Measurements from ENCODE around the gene C6orf132. TPM values are rescaled to one million over a fixed set of nuclear protein-coding genes. Genes with fewer than 3 reads are reported as not detected.

C6orf132 gene
- total RNA-seq, 2 donors from 2014 or later, result 22.1 to 26.0 TPM

DNA sequence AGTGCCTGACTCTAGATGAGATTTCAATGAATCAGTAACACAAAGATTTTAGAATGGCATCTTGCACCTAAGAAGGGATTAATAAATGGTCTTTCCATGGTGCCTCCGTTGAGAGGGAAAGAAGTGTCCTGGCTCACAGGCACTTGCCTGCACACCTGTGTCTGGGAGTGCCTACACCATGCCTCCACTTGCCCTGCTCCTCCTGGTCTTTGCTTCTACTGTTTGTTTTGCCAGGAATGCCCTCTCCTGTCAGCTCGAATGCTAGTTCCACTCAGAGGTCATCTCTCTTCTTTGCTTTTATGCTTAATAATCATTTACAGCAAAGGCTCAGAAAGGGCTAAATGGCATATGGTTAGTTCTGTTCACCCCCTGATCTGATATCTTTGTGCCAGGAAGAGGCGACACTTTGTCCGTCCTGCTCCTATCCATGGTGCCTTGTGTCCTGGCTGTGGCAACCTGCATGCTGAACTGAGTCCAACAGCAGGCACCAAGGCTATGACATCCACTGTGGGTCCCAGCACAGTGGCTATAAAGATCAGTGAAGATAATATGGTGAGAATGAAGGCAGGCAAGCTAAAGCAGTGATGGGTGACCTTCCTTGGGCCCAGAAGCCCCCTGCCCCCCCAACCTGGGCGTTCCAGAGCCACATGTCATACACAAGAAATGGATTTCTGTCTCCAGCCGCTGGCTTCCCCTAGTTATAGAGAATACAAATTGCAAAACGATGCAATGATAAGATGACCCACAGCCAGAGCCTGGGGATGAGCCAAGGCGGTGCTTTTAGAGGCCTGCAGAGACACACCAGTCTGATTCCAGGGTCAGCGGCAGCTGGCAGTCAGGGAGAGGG, 1.4 kb downstream of the C6orf132 start:
- Histone ChIP-seq H3K27ac (peak overlapping the region; percentile 89 to 97 (median 92)), H3K27me3 (no peaks in the 10 kb centered on the region), H3K4me1 (peaks cover 64% of the 10 kb centered on the region), H3K9me3 (no peaks in the 10 kb centered on the region), H3K4me3 (peak overlapping the region; percentile 9 to 64), H3K36me3 (replicated peaks in 1 of 2; ENCODE audit: insufficient read depth in 1 of 2, low read depth in 2 of 2) (no peaks in the 10 kb centered on the region)
- peak; percentile 16 to 41 (median 26) for DNase-seq
- WGBS, 2 donors, result 18 to 28% methylated on average over 8 to 9 of the region's 9 CpGs
- TF ChIP-seq, protein P1, sequence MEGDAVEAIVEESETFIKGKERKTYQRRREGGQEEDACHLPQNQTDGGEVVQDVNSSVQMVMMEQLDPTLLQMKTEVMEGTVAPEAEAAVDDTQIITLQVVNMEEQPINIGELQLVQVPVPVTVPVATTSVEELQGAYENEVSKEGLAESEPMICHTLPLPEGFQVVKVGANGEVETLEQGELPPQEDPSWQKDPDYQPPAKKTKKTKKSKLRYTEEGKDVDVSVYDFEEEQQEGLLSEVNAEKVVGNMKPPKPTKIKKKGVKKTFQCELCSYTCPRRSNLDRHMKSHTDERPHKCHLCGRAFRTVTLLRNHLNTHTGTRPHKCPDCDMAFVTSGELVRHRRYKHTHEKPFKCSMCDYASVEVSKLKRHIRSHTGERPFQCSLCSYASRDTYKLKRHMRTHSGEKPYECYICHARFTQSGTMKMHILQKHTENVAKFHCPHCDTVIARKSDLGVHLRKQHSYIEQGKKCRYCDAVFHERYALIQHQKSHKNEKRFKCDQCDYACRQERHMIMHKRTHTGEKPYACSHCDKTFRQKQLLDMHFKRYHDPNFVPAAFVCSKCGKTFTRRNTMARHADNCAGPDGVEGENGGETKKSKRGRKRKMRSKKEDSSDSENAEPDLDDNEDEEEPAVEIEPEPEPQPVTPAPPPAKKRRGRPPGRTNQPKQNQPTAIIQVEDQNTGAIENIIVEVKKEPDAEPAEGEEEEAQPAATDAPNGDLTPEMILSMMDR (IDR thresholded peaks at IDR 0.05), result no peak
- TF ChIP-seq POLR2A (IDR thresholded peaks at IDR 0.05), result no peak
- ATAC-seq, result no peak
- intact Hi-C loops (cut with DNase I), result no loop called here

DNA sequence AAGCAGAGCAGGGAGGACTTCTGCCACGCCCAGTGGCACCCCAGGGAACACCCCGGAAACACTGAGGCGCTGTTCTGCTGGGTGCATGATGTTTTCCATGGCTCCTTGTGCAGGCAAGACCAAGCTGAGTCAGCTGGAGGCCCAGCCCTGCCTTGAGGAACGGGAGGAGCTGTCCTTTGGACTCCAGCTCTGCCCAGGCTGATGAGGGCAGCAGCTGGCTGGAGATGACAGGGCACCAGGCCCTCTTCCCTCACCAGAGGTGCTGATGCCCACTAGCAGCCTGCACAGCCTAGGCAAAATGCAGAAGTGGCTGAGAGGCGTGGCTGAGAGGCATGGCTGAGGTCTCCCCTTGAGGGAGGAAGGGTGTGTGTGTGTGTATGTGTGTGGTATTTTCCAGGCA, 2.4 kb downstream of the C6orf132 start:
- Histone ChIP-seq H3K4me1 (peaks cover 64% of the 10 kb centered on the region), H3K27me3 (no peaks in the 10 kb centered on the region), H3K27ac (peak overlapping the region in 1 of 4 donors; percentile 18), H3K36me3 (replicated peaks in 1 of 2; ENCODE audit: insufficient read depth in 1 of 2, low read depth in 2 of 2) (no peaks in the 10 kb centered on the region), H3K9me3 (no peaks in the 10 kb centered on the region), H3K4me3 (no peak overlapping the region)
- DNase-seq, result peak; percentile 32 to 51 (median 39)
- ATAC-seq, result no peak
- intact Hi-C loops (cut with DNase I), result no loop called here
- TF ChIP-seq, protein P1 (IDR thresholded peaks at IDR 0.05), result no peak
- TF ChIP-seq POLR2A (IDR thresholded peaks at IDR 0.05), result no peak
- 49 to 60% methylated on average over 4 to 5 of the region's 5 CpGs for WGBS, 2 donors

DNA sequence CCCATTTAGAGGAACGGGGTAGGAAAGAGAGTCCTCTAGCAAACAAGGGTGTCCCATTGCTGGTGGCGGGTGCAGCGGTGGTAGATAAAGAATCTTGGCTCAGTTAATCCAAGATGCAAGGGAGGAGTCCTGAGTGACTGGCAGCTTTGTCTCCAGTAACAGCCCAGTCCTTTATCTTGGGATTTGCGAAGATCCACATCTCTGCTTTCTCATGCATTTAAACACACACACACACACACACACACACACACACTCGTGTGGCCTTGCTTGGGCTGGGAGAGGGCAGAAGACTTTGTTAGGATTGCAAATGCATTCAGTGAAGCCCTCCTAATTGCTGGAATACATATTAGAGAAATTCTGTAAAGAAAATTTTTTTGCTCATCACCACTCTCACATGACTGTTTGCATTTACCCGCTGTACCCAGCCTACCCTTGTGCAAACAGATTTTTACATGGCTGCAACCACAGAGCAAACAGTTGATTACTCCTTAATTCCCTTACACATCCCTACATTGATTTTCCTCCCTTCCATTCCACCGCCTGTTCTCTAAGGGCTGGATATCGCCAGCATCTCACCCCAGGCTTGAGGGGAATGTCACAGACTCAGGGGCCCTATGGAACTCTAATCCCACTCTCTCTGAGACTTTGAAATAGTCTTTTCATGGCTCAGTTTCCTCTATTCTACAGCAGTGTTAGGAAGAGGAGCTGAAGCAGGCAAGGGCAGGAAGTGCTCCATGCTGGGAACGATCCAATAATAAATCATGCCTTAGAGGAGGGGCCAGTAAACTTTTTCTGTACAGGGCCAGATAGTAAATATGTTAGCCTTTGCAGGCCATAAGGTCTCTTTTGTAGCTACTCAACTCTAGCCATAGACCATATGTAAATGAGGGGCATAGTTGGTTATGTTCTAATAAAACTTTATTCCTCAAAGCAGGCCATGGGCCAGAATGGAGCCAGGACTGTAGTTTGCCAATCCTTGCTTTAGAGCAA, 3.5 kb downstream of the C6orf132 start:
- Histone ChIP-seq H3K27me3 (no peaks in the 10 kb centered on the region), H3K36me3 (replicated peaks in 1 of 2; ENCODE audit: insufficient read depth in 1 of 2, low read depth in 2 of 2) (no peaks in the 10 kb centered on the region), H3K9me3 (no peaks in the 10 kb centered on the region), H3K27ac (peak overlapping the region in 1 of 4 donors; percentile 18), H3K4me1 (peaks cover 64% of the 10 kb centered on the region), H3K4me3 (no peak overlapping the region)
- TF ChIP-seq, protein P1 (IDR thresholded peaks at IDR 0.05), result no peak
- TF ChIP-seq POLR2A (IDR thresholded peaks at IDR 0.05), result no peak
- no peak for DNase-seq
- 38 to 39% methylated on average over 9 of the region's 9 CpGs for WGBS, 2 donors
- ATAC-seq, result no peak
- intact Hi-C loops (cut with DNase I), result no loop called here

DNA sequence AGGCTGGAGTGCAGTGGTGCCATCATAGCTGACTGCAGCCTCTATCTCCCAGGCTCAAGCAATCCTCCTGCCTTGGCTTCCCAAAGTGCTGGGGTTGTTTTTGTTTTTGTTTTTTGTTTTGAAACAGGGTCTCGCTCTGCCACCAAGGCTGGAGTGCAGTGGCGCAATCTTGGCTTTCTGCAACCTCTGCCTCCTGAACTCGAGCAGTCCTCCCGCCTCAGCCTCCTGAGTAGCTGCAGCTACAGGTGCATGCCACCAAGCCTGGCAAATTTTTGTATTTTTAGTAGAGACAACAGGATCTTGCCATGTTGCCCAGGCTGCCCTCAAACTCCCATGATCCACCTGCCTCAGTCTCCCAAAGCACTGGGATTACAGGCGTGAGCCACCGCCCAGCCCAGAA, 4.2 kb downstream of the C6orf132 start:
- Histone ChIP-seq H3K36me3 (replicated peaks in 1 of 2; ENCODE audit: insufficient read depth in 1 of 2, low read depth in 2 of 2) (no peaks in the 10 kb centered on the region), H3K9me3 (no peaks in the 10 kb centered on the region), H3K27ac (no peak overlapping the region), H3K27me3 (no peaks in the 10 kb centered on the region), H3K4me3 (no peak overlapping the region), H3K4me1 (peaks cover 63% of the 10 kb centered on the region)
- WGBS, 2 donors, result 78 to 89% methylated on average over 5 to 6 of the region's 6 CpGs
- no peak for DNase-seq
- no peak for ATAC-seq
- no peak for TF ChIP-seq POLR2A (IDR thresholded peaks at IDR 0.05)
- TF ChIP-seq, protein P1 (IDR thresholded peaks at IDR 0.05), result no peak
- intact Hi-C loops (cut with DNase I), result no loop called here

Data from body of pancreas (tissue), 4 donors.